Osteoblast (primary cell): Measurements from ENCODE around the gene SPANXN1. TPM values are rescaled to one million over a fixed set of nuclear protein-coding genes. Genes with fewer than 3 reads are reported as not detected.
"Not testable (repeated sequence)": the region's sequence is repeated elsewhere in the genome, so short reads cannot be mapped to it uniquely, and the experiment has no call there.

ENCODE experiments used
- DNase-seq: peaks from one replicate; pipeline ENCODE4 v3.0.0; 2011; ENCODE audit warnings: low spot score, mixed read lengths; ENCODE audit not compliant: insufficient read length; ENCODE audit errors: missing footprints
- H2AFZ ChIP-seq: 2 replicates; pipeline ENCODE4 v1.6.0; 2011; ENCODE audit warnings: mild to moderate bottlenecking, low read length
- H3K27ac ChIP-seq: 2 replicates; pipeline ENCODE4 v1.5.1; 2011; ENCODE audit warnings: mild to moderate bottlenecking, low read depth, low read length, moderate library complexity
- H3K27me3 ChIP-seq: 2 replicates; pipeline ENCODE4 v1.6.0; 2012; ENCODE audit warnings: mild to moderate bottlenecking, control low read depth, inconsistent platforms, low read length, moderate library complexity; ENCODE audit not compliant: insufficient read depth
- H3K36me3 ChIP-seq: 2 replicates; pipeline ENCODE4 v1.5.1; 2011; ENCODE audit warnings: mild to moderate bottlenecking, low read length, control low read depth, moderate library complexity; ENCODE audit not compliant: insufficient read depth
- H3K4me1 ChIP-seq: 2 replicates; pipeline ENCODE4 v1.5.1; 2011; ENCODE audit warnings: mild to moderate bottlenecking, low read length, control low read depth, moderate library complexity; ENCODE audit not compliant: insufficient read depth
- H3K4me2 ChIP-seq: 2 replicates; pipeline ENCODE4 v1.6.0; 2011; ENCODE audit warnings: mild to moderate bottlenecking, low read length; ENCODE audit not compliant: insufficient read depth
- H3K4me3 ChIP-seq: fragments of 200-600 bp; sonication (generic); 3 replicates; pipeline ENCODE4 v1.5.1; 2012; ENCODE audit warnings: mild to moderate bottlenecking, low read length, inconsistent platforms; ENCODE audit not compliant: insufficient read depth
- H3K79me2 ChIP-seq: 2 replicates; pipeline ENCODE4 v1.6.0; 2012; ENCODE audit warnings: mild to moderate bottlenecking, low read length, control low read depth, inconsistent platforms; ENCODE audit not compliant: insufficient read depth
- H3K9me3 ChIP-seq: 2 replicates; pipeline ENCODE4 v1.5.1; 2011; ENCODE audit warnings: low read depth, low read length, control low read depth
- H4K20me1 ChIP-seq: 2 replicates; pipeline ENCODE4 v1.6.0; 2012; ENCODE audit warnings: mild to moderate bottlenecking, low read length, control low read depth; ENCODE audit not compliant: insufficient read depth
- total RNA-seq: library from RNA; depleted of rRNA; stranded (reverse); fragments of >200 nt; gene quantifications from 2 replicates; pipeline ENCODE4 v1.2.3, GENCODE V29; 2012
- TF ChIP-seq, protein P1 (sequence below): IDR thresholded peaks from 2 replicates; pipeline ENCODE4 v1.5.1; 2011; ENCODE audit warnings: mild to moderate bottlenecking, low read depth, low read length, moderate library complexity; ENCODE audit errors: extremely low read depth

The SPANXN1 gene, protein sequence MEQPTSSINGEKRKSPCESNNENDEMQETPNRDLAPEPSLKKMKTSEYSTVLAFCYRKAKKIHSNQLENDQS
- not detected in 2 replicates for total RNA-seq

DNA sequence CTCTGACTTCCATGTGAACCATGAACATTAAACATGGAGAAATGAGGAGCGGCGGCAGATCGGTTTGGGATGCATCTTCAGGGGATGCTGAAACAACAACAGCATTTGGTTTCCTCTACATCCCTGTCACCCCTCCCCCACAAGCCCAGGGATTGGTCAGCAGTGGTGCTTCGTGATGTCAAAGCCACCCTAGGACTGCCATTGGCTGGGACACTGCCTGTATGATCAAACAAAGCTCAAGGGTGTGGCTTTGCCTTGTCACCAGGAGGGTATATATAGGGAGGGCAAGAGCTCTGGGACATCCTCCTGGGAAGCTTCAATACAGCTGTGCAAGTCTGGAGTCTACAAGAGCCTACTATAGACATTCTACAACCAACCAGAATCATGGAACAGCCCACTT, at the start of gene SPANXN1:
Gene SPANXN1, plus strand, starts transcription at position 301 of the 400 bp plus-strand sequence. Its CDS starts 84 bp downstream, at position 385.
- H2AFZ ChIP-seq, H3K27ac ChIP-seq, H3K4me3 ChIP-seq, H3K4me2 ChIP-seq, H3K36me3 ChIP-seq, H3K9me3 ChIP-seq, H3K27me3 ChIP-seq, DNase-seq, H3K4me1 ChIP-seq, H3K79me2 ChIP-seq, H4K20me1 ChIP-seq: not testable (repeated sequence)

DNA sequence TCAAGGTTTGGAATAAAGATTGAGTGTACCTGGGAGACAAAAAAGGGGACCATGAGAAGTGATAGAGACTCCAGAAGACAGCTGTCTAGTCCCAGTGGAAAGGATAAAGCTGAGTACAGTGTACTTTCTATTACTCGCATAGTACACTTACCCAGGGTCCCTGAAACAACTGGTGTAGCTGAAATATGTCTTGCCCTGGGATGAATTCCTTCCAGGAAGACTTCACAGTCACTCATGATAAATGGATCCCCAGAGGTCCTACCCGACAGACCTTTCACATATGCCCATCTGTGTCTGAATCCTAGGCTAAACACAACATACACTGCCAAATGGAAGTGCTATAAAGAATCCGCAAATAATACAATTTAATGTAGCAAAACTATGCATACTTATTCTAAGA, 48.2 kb upstream of the SPANXN1 start:
- Histone ChIP-seq H3K4me1 (no peaks in the 10 kb centered on the region), H2AFZ (no peak overlapping the region), H3K4me3 (no peak overlapping the region), H3K4me2 (no peak overlapping the region), H3K36me3 (no peaks in the 10 kb centered on the region), H4K20me1 (no peaks in the 10 kb centered on the region), H3K27ac (no peak overlapping the region), H3K79me2 (no peaks in the 10 kb centered on the region), H3K9me3 (no peaks in the 10 kb centered on the region), H3K27me3 (no peaks in the 10 kb centered on the region)
- TF ChIP-seq, protein P1, sequence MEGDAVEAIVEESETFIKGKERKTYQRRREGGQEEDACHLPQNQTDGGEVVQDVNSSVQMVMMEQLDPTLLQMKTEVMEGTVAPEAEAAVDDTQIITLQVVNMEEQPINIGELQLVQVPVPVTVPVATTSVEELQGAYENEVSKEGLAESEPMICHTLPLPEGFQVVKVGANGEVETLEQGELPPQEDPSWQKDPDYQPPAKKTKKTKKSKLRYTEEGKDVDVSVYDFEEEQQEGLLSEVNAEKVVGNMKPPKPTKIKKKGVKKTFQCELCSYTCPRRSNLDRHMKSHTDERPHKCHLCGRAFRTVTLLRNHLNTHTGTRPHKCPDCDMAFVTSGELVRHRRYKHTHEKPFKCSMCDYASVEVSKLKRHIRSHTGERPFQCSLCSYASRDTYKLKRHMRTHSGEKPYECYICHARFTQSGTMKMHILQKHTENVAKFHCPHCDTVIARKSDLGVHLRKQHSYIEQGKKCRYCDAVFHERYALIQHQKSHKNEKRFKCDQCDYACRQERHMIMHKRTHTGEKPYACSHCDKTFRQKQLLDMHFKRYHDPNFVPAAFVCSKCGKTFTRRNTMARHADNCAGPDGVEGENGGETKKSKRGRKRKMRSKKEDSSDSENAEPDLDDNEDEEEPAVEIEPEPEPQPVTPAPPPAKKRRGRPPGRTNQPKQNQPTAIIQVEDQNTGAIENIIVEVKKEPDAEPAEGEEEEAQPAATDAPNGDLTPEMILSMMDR, result no peak
- DNase-seq, result no peak

DNA sequence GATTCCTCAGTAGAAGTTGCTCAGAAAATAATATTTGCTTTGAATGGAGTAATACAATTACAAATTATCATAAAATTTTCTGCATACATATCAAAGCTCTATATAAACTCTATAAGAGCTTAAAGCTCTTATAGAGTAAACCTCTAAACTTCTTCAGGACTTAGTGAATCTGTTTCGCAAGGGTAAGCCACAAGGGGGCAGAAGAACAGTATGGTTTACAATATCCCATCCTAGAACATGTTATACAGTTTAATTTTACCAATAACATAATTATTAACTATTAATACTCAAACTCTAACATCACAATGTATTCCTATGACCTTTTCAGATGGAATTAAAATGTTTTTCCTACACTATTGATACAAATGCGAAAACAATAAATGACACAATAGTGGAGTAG, 33.8 kb upstream of the SPANXN1 start:
- Histone ChIP-seq H3K4me3 (no peak overlapping the region), H4K20me1 (no peaks in the 10 kb centered on the region), H3K4me1 (no peaks in the 10 kb centered on the region), H3K79me2 (no peaks in the 10 kb centered on the region), H2AFZ (no peak overlapping the region), H3K36me3 (no peaks in the 10 kb centered on the region), H3K9me3 (no peaks in the 10 kb centered on the region), H3K4me2 (no peak overlapping the region), H3K27ac (no peak overlapping the region), H3K27me3 (no peaks in the 10 kb centered on the region)
- no peak for DNase-seq
- TF ChIP-seq, protein P1, result peak; percentile 15

DNA sequence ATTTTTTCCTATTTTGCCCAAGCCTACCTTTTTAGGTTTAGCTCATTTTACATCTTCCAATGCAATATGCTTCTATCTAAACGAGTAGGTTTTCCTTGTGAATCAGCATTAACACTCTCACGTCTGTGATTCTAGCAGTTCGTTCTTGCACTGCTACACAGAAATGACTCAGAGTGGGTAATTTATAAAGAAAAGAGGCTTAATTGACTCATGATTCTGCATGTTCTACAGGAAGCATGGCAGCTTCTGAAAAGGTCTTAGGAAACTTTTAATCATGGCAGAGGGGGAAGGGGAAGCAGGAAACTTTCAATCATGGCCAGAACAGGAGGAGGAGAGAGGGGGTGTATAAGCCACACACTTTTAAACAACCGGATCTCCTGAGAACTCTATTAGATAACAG, 44.9 kb downstream of the SPANXN1 start:
- peaks cover 4% of the 10 kb centered on the region for H3K9me3 ChIP-seq

More for the DNA sequence above, 44.9 kb downstream of the SPANXN1 start:
- TF ChIP-seq, protein P1, result no peak
- no peak overlapping the region for H3K4me2 ChIP-seq
- H3K27ac ChIP-seq, result no peak overlapping the region
- H3K36me3 ChIP-seq, result no peaks in the 10 kb centered on the region
- H4K20me1 ChIP-seq, result no peaks in the 10 kb centered on the region
- H3K4me3 ChIP-seq, result no peak overlapping the region
- no peak overlapping the region for H2AFZ ChIP-seq
- H3K79me2 ChIP-seq, result no peaks in the 10 kb centered on the region
- no peaks in the 10 kb centered on the region for H3K27me3 ChIP-seq
- DNase-seq, result no peak
- H3K4me1 ChIP-seq, result no peaks in the 10 kb centered on the region
